A549 (cell line): ENCODE results near the gene BCAS1.

Experiments used
- EP300 ChIP-seq, 2 experiments: fragments of >200 bp; sonication (Bioruptor Twin); formaldehyde crosslinking; IDR thresholded peaks; 2 replicates in 1 of 2; 3 replicates in 1 of 2; pipeline ENCODE4 v1.6.1; 2016 to 2017
- MYC ChIP-seq: IDR thresholded peaks from 2 replicates; pipeline ENCODE4 v1.6.1; 2012; ENCODE audit warnings: mild to moderate bottlenecking, inconsistent platforms, low read length, improper control_type of control experiment, borderline replicate concordance
- POLR2A ChIP-seq: IDR thresholded peaks from 2 replicates; pipeline ENCODE4 v1.6.1; 2012; ENCODE audit warnings: mild to moderate bottlenecking, low read length
- RAD21 ChIP-seq, 2 experiments: fragments of >200 bp in 1 of 2; sonication (Bioruptor Twin) in 1 of 2; formaldehyde crosslinking in 1 of 2; IDR thresholded peaks in 1 of 2; conservative IDR thresholded peaks in 1 of 2; 2 replicates in 1 of 2; 3 replicates in 1 of 2; pipeline ENCODE4 v1.6.1; 2012 to 2018; ENCODE audit warnings: inconsistent platforms in 1 of 2
- USF2 ChIP-seq: fragments of 450-650 bp; IDR thresholded peaks from 2 replicates; pipeline ENCODE4 v1.6.1; 2014; ENCODE audit warnings: antibody characterized with exemption

- TF ChIP-seq EP300 (IDR thresholded peaks at IDR 0.05) (no peak), POLR2A (no peak), RAD21 (conservative IDR thresholded peaks at IDR 0.05 in 1 of 2, IDR thresholded peaks at IDR 0.05 in 1 of 2) (no peak), MYC (no peak), USF2 (no peak)
Measured at GRCh38 chr20:53989401-53989800, 81.0 kb downstream of the BCAS1 start.
